Calu3 (cell line): ENCODE data around the gene MMEL1. TPM values are rescaled to one million over a fixed set of nuclear protein-coding genes. Genes with fewer than 3 reads are reported as not detected.

ENCODE experiments used
- BruUV-seq: library from RNA; stranded (reverse); fragments of 400-500 nt; replicated peaks from 2 replicates; lab custom pipeline; 2021; lab: Mats Ljungman, UMichigan
- CTCF ChIA-PET: fragments of 300-600 bp; sonication (Branson Sonifier 250); formaldehyde crosslinking; loops from one replicate; lab custom pipeline; 2022; ENCODE audit warnings: antibody characterized with exemption; lab: Charles Lee
- DNase-seq: peaks from one replicate; pipeline ENCODE4 v3.0.0; 2022
- H3K27ac Mint-ChIP-seq: one replicate; pipeline ENCODE4 v1.8.0; 2022; ENCODE audit warnings: mixed read lengths; ENCODE audit not compliant: unreplicated experiment
- H3K27me3 Mint-ChIP-seq: one replicate; pipeline ENCODE4 v1.8.0; 2022; ENCODE audit warnings: mixed read lengths; ENCODE audit not compliant: unreplicated experiment
- H3K36me3 Mint-ChIP-seq: one replicate; pipeline ENCODE4 v1.8.0; 2022; ENCODE audit warnings: mild to moderate bottlenecking, moderate library complexity, mixed read lengths; ENCODE audit not compliant: insufficient read depth, unreplicated experiment
- H3K4me1 Mint-ChIP-seq: one replicate; pipeline ENCODE4 v1.8.0; 2022; ENCODE audit warnings: mild to moderate bottlenecking, low read depth, mixed read lengths; ENCODE audit not compliant: unreplicated experiment
- H3K4me3 Mint-ChIP-seq: one replicate; pipeline ENCODE4 v1.8.0; 2022; ENCODE audit warnings: mild to moderate bottlenecking, low read depth, moderate library complexity, mixed read lengths; ENCODE audit not compliant: unreplicated experiment
- H3K9me3 Mint-ChIP-seq: one replicate; pipeline ENCODE4 v1.8.0; 2022; ENCODE audit warnings: low read depth, mixed read lengths; ENCODE audit not compliant: unreplicated experiment
- intact Hi-C: fragments of 100-400 bp; cut with micrococcal nuclease; formaldehyde crosslinking; loops from one replicate; pipeline ENCODE4 v1.10.0; 2022; ENCODE audit not compliant: unreplicated experiment
- total RNA-seq: library from RNA; stranded (reverse); gene quantifications from 2 replicates; pipeline ENCODE4 v1.2.3, GENCODE V29; 2022
- TF ChIP-seq, protein P1 (sequence below): fragments of 200-600 bp; IDR thresholded peaks from one replicate; pipeline ENCODE4 v1.8.0; 2022; ENCODE audit warnings: antibody characterized with exemption; ENCODE audit not compliant: unreplicated experiment

MMEL1 gene
- total RNA-seq, 1 experiment from 2014 or later = 5.6 TPM

- no peak for DNase-seq
- H3K27me3 Mint-ChIP-seq = peaks cover 40% of the 10 kb centered on the region
- no peaks in the 10 kb centered on the region for H3K4me1 Mint-ChIP-seq
- intact Hi-C loops = no loop called here
- peaks cover 4% of the 10 kb centered on the region for H3K9me3 Mint-ChIP-seq
- no TSS peak for BruUV-seq
- H3K4me3 Mint-ChIP-seq = no peak overlapping the region
- TF ChIP-seq, protein P1, sequence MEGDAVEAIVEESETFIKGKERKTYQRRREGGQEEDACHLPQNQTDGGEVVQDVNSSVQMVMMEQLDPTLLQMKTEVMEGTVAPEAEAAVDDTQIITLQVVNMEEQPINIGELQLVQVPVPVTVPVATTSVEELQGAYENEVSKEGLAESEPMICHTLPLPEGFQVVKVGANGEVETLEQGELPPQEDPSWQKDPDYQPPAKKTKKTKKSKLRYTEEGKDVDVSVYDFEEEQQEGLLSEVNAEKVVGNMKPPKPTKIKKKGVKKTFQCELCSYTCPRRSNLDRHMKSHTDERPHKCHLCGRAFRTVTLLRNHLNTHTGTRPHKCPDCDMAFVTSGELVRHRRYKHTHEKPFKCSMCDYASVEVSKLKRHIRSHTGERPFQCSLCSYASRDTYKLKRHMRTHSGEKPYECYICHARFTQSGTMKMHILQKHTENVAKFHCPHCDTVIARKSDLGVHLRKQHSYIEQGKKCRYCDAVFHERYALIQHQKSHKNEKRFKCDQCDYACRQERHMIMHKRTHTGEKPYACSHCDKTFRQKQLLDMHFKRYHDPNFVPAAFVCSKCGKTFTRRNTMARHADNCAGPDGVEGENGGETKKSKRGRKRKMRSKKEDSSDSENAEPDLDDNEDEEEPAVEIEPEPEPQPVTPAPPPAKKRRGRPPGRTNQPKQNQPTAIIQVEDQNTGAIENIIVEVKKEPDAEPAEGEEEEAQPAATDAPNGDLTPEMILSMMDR = no peak
- CTCF ChIA-PET = no interaction called here
- H3K36me3 Mint-ChIP-seq = peaks cover 5% of the 10 kb centered on the region
- H3K27ac Mint-ChIP-seq = no peak overlapping the region
These were observed 5.8 kb upstream of the MMEL1 start for GRCh38 chr1:2638466-2639115.

DNA sequence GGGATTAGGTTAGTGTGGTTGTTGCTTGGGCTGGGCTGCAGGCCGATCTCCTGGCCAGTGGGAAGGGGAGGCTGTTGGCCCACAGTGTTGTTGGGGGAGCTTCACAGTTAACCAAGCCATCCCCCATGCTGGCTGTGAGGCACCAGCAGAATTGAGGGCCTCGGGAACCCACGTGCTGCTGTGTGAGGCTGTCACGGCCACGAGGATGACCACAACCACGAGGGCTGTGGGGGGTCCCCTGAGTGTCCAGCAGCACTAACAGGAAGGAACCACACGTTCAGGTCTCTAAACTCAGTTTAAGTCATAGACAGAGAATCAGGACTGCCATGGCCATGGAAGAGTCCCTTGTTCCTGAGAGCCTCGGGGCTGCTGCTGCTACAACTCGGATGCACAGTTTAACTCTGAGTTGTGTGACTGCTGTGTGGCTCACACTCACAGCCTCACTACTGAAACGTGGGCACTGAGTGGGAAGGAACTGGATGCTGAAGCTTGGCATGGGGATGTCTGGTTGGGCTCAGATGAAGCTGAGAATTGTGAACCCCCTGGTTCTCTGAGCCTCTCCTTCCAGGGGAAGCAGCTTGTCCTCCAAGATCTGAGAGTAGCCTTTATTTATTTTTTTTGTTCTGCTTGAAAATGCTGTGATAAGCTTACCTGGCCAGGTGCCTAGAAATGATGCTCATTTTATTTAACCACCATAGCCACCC, 4.8 kb upstream of the MMEL1 start:
- Mint-ChIP-seq H3K27me3 (peaks cover 44% of the 10 kb centered on the region), H3K36me3 (peaks cover 5% of the 10 kb centered on the region), H3K4me3 (no peak overlapping the region), H3K9me3 (peaks cover 4% of the 10 kb centered on the region), H3K4me1 (no peaks in the 10 kb centered on the region), H3K27ac (no peak overlapping the region)
- TF ChIP-seq, protein P1 = no peak
- no TSS peak for BruUV-seq
- CTCF ChIA-PET = no interaction called here
- intact Hi-C loops = no loop called here
- no peak for DNase-seq

- TF ChIP-seq, protein P1 = no peak
- H3K36me3 Mint-ChIP-seq = no peaks in the 10 kb centered on the region
- CTCF ChIA-PET = no interaction called here
- H3K27ac Mint-ChIP-seq = no peak overlapping the region
- peaks cover 4% of the 10 kb centered on the region for H3K9me3 Mint-ChIP-seq
- BruUV-seq = no TSS peak
- DNase-seq = no peak
- H3K4me3 Mint-ChIP-seq = no peak overlapping the region
- H3K4me1 Mint-ChIP-seq = no peaks in the 10 kb centered on the region
- peaks cover 52% of the 10 kb centered on the region for H3K27me3 Mint-ChIP-seq
- intact Hi-C loops = no loop called here
These were observed 3.9 kb upstream of the MMEL1 start for GRCh38 chr1:2636733-2637132.

GRCh38 chr1:2635361-2636010, 2.7 kb upstream of the MMEL1 start:
- intact Hi-C loops = no loop called here
- peaks cover 65% of the 10 kb centered on the region for H3K27me3 Mint-ChIP-seq
- H3K4me1 Mint-ChIP-seq = no peaks in the 10 kb centered on the region
- DNase-seq = no peak
- CTCF ChIA-PET = no interaction called here
- no peaks in the 10 kb centered on the region for H3K36me3 Mint-ChIP-seq
- TF ChIP-seq, protein P1 = no peak
- no peak overlapping the region for H3K27ac Mint-ChIP-seq
- peaks cover 4% of the 10 kb centered on the region for H3K9me3 Mint-ChIP-seq
- no TSS peak for BruUV-seq
- H3K4me3 Mint-ChIP-seq = no peak overlapping the region
